SK-N-SH (cell line): Measurements from ENCODE around the gene FOXK1.

Source experiments
- EP300 ChIP-seq, 2 experiments: IDR thresholded peaks; 2 replicates each; pipeline versions ENCODE4 v1.4.0 to v1.6.1; 2012; ENCODE audit warnings: borderline replicate concordance in 1 of 2, low read depth in 1 of 2, low read length in 1 of 2
- JUND ChIP-seq: IDR thresholded peaks from 2 replicates; pipeline ENCODE4 v1.4.0; 2012
- MAX ChIP-seq: IDR thresholded peaks from 2 replicates; pipeline ENCODE4 v1.4.0; 2012; ENCODE audit warnings: low read depth
- MXI1 ChIP-seq: IDR thresholded peaks from 2 replicates; pipeline ENCODE4 v1.6.1; 2012; ENCODE audit warnings: mild to moderate bottlenecking, low read depth, low read length, improper control_type of control experiment
- POLR2AphosphoS5 ChIP-seq: IDR thresholded peaks from 2 replicates; pipeline ENCODE4 v1.6.1; 2012; ENCODE audit warnings: low read depth, low read length
- SIN3A ChIP-seq: IDR thresholded peaks from 2 replicates; pipeline ENCODE4 v1.6.1; 2012; ENCODE audit warnings: low read depth, mild to moderate bottlenecking, low read length, moderate library complexity, borderline replicate concordance
- SMC3 ChIP-seq: IDR thresholded peaks from 2 replicates; pipeline ENCODE4 v1.6.1; 2012; ENCODE audit warnings: low read depth, low read length, improper control_type of control experiment
- TAF1 ChIP-seq: IDR thresholded peaks from 2 replicates; pipeline ENCODE4 v1.6.1; 2012; ENCODE audit warnings: low read depth, mild to moderate bottlenecking, low read length, moderate library complexity, borderline replicate concordance
- TEAD4 ChIP-seq: IDR thresholded peaks from 2 replicates; pipeline ENCODE4 v1.4.0; 2012; ENCODE audit warnings: mild to moderate bottlenecking, borderline replicate concordance; ENCODE audit not compliant: insufficient read depth
- USF2 ChIP-seq: fragments of 150-350 bp; IDR thresholded peaks from 2 replicates; pipeline ENCODE4 v1.6.1; 2017; ENCODE audit warnings: antibody characterized with exemption, low read length, low read depth, borderline replicate concordance
- TF ChIP-seq, protein P1 (sequence below): fragments of 200-600 bp; sonication (generic); IDR thresholded peaks from 2 replicates; pipeline ENCODE4 v1.6.1; 2017; ENCODE audit warnings: antibody characterized with exemption, mild to moderate bottlenecking, moderate library complexity
- TF ChIP-seq, protein P2 (sequence below): IDR thresholded peaks from 2 replicates; pipeline ENCODE4 v1.6.1; 2012; ENCODE audit warnings: mild to moderate bottlenecking, low read depth, low read length, moderate library complexity
- TF ChIP-seq, protein P3 (sequence below): IDR thresholded peaks from 2 replicates; pipeline ENCODE4 v1.4.0; 2012; ENCODE audit warnings: low read depth, borderline replicate concordance

DNA sequence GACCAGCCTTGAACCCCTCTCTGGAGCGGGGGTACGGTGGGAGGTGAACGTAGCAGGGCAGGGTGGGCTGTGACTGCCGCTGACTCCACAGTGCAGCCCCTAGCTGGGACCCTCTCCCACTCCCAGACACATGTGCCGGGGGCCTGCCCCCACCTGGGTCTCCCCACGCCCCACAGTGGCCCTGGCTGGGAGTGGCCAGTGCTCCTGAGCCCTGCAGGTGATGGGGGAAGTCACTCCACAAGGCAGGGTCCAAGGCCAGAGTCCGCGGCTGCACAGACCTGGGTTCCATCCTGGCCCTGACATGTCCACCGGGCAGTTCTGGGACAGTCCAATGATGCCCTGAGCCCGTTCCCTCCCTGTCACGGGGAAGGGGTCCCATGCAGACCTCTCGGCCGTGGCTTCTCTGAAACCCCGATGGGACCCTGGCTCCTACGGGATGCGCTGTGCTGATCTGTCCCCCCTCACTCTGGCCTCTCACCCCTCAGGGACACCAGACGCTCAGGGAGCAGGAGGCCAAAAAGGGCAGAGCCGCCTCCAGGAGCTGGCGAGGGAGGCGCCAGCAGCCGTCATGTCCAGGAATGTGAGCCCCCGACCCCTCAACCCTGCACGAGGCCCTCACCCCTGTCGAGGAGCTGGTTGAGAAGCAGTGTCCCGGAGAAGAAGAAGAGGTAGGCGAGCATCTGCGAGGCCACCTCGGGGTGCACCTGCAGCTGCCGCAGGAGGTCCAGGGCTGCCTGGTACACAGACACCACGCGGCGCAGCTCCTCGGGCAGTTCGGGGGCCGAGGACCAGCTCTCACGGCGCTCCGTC lies 133.7 kb downstream of the FOXK1 start:
- TF ChIP-seq, protein P1, sequence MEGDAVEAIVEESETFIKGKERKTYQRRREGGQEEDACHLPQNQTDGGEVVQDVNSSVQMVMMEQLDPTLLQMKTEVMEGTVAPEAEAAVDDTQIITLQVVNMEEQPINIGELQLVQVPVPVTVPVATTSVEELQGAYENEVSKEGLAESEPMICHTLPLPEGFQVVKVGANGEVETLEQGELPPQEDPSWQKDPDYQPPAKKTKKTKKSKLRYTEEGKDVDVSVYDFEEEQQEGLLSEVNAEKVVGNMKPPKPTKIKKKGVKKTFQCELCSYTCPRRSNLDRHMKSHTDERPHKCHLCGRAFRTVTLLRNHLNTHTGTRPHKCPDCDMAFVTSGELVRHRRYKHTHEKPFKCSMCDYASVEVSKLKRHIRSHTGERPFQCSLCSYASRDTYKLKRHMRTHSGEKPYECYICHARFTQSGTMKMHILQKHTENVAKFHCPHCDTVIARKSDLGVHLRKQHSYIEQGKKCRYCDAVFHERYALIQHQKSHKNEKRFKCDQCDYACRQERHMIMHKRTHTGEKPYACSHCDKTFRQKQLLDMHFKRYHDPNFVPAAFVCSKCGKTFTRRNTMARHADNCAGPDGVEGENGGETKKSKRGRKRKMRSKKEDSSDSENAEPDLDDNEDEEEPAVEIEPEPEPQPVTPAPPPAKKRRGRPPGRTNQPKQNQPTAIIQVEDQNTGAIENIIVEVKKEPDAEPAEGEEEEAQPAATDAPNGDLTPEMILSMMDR = no peak
- TF ChIP-seq, protein P2, sequence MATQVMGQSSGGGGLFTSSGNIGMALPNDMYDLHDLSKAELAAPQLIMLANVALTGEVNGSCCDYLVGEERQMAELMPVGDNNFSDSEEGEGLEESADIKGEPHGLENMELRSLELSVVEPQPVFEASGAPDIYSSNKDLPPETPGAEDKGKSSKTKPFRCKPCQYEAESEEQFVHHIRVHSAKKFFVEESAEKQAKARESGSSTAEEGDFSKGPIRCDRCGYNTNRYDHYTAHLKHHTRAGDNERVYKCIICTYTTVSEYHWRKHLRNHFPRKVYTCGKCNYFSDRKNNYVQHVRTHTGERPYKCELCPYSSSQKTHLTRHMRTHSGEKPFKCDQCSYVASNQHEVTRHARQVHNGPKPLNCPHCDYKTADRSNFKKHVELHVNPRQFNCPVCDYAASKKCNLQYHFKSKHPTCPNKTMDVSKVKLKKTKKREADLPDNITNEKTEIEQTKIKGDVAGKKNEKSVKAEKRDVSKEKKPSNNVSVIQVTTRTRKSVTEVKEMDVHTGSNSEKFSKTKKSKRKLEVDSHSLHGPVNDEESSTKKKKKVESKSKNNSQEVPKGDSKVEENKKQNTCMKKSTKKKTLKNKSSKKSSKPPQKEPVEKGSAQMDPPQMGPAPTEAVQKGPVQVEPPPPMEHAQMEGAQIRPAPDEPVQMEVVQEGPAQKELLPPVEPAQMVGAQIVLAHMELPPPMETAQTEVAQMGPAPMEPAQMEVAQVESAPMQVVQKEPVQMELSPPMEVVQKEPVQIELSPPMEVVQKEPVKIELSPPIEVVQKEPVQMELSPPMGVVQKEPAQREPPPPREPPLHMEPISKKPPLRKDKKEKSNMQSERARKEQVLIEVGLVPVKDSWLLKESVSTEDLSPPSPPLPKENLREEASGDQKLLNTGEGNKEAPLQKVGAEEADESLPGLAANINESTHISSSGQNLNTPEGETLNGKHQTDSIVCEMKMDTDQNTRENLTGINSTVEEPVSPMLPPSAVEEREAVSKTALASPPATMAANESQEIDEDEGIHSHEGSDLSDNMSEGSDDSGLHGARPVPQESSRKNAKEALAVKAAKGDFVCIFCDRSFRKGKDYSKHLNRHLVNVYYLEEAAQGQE = no peak
- TF ChIP-seq USF2 (no peak), TAF1 (no peak), TEAD4 (no peak), SIN3A (no peak), EP300 (IDR thresholded peaks at IDR 0.05; ENCODE audit: borderline replicate concordance in 1 of 2, low read depth in 1 of 2, low read length in 1 of 2) (no peak), SMC3 (no peak), POLR2AphosphoS5 (no peak), JUND (no peak), MAX (no peak), MXI1 (no peak)
- TF ChIP-seq, protein P3, sequence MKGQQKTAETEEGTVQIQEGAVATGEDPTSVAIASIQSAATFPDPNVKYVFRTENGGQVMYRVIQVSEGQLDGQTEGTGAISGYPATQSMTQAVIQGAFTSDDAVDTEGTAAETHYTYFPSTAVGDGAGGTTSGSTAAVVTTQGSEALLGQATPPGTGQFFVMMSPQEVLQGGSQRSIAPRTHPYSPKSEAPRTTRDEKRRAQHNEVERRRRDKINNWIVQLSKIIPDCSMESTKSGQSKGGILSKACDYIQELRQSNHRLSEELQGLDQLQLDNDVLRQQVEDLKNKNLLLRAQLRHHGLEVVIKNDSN = no peak
